ENCODE results near the gene CFP. TPM values are rescaled to one million over a fixed set of nuclear protein-coding genes. Genes with fewer than 3 reads are reported as not detected.

Gene CFP
- total RNA-seq, 1 experiment from 2014 or later, result 0.34 TPM

GRCh38 chrX:47613082-47613481 lies 16.6 kb downstream of the CFP start:
- Mint-ChIP-seq H3K4me3 (ENCODE audit: unreplicated experiment) (no peak overlapping the region), H3K9me3 (ENCODE audit: unreplicated experiment) (no peaks in the 10 kb centered on the region), H3K36me3 (ENCODE audit: insufficient read depth, unreplicated experiment) (no peaks in the 10 kb centered on the region), H3K27me3 (ENCODE audit: insufficient read depth, unreplicated experiment) (no peaks in the 10 kb centered on the region), H3K4me1 (ENCODE audit: low read depth, unreplicated experiment) (no peaks in the 10 kb centered on the region), H3K27ac (ENCODE audit: unreplicated experiment) (no peak overlapping the region)
- intact Hi-C loops (cut with micrococcal nuclease; ENCODE audit: unreplicated experiment), result no loop called here
- Histone ChIP-seq H3K4me1 (no peaks in the 10 kb centered on the region), H3K9me3 (no peaks in the 10 kb centered on the region), H3K36me3 (ENCODE audit: control insufficient read depth, insufficient read depth, low read length) (no peaks in the 10 kb centered on the region), H3K27me3 (replicated peaks; ENCODE audit: control insufficient read depth, insufficient read depth, low read length) (no peaks in the 10 kb centered on the region), H3K4me3 (ENCODE audit: low read depth, low read length) (no peak overlapping the region)
- no TSS peak for BruUV-seq (replicated peaks)
- POLR2A ChIA-PET, result no interaction called here
- CTCF ChIA-PET, result no interaction called here
- no peak for DNase-seq
- TF ChIP-seq, protein P1, sequence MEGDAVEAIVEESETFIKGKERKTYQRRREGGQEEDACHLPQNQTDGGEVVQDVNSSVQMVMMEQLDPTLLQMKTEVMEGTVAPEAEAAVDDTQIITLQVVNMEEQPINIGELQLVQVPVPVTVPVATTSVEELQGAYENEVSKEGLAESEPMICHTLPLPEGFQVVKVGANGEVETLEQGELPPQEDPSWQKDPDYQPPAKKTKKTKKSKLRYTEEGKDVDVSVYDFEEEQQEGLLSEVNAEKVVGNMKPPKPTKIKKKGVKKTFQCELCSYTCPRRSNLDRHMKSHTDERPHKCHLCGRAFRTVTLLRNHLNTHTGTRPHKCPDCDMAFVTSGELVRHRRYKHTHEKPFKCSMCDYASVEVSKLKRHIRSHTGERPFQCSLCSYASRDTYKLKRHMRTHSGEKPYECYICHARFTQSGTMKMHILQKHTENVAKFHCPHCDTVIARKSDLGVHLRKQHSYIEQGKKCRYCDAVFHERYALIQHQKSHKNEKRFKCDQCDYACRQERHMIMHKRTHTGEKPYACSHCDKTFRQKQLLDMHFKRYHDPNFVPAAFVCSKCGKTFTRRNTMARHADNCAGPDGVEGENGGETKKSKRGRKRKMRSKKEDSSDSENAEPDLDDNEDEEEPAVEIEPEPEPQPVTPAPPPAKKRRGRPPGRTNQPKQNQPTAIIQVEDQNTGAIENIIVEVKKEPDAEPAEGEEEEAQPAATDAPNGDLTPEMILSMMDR (IDR thresholded peaks at IDR 0.05; ENCODE audit: insufficient read depth in 1 of 2, low read depth in 1 of 2, low read length in 1 of 2, severe bottlenecking in 1 of 2, unreplicated experiment in 1 of 2), result no peak

GRCh38 chrX:47612418-47612817 lies 17.3 kb downstream of the CFP start:
- CTCF ChIA-PET, result no interaction called here
- no TSS peak for BruUV-seq (replicated peaks)
- Histone ChIP-seq H3K4me1 (no peaks in the 10 kb centered on the region), H3K36me3 (ENCODE audit: control insufficient read depth, insufficient read depth, low read length) (no peaks in the 10 kb centered on the region), H3K4me3 (ENCODE audit: low read depth, low read length) (no peak overlapping the region), H3K27me3 (replicated peaks; ENCODE audit: control insufficient read depth, insufficient read depth, low read length) (no peaks in the 10 kb centered on the region), H3K9me3 (no peaks in the 10 kb centered on the region)
- no peak overlapping the region for H3K4me3 Mint-ChIP-seq (ENCODE audit: unreplicated experiment)
- TF ChIP-seq, protein P1 (IDR thresholded peaks at IDR 0.05; ENCODE audit: insufficient read depth in 1 of 2, low read depth in 1 of 2, low read length in 1 of 2, severe bottlenecking in 1 of 2, unreplicated experiment in 1 of 2), result no peak
- H3K27ac Mint-ChIP-seq (ENCODE audit: unreplicated experiment), result no peak overlapping the region
- no peaks in the 10 kb centered on the region for H3K36me3 Mint-ChIP-seq (ENCODE audit: insufficient read depth, unreplicated experiment)
- POLR2A ChIA-PET, result no interaction called here
- DNase-seq, result no peak
- no peaks in the 10 kb centered on the region for H3K9me3 Mint-ChIP-seq (ENCODE audit: unreplicated experiment)
- H3K4me1 Mint-ChIP-seq (ENCODE audit: low read depth, unreplicated experiment), result no peaks in the 10 kb centered on the region
- no peaks in the 10 kb centered on the region for H3K27me3 Mint-ChIP-seq (ENCODE audit: insufficient read depth, unreplicated experiment)
- intact Hi-C loops (cut with micrococcal nuclease; ENCODE audit: unreplicated experiment), result no loop called here

DNA sequence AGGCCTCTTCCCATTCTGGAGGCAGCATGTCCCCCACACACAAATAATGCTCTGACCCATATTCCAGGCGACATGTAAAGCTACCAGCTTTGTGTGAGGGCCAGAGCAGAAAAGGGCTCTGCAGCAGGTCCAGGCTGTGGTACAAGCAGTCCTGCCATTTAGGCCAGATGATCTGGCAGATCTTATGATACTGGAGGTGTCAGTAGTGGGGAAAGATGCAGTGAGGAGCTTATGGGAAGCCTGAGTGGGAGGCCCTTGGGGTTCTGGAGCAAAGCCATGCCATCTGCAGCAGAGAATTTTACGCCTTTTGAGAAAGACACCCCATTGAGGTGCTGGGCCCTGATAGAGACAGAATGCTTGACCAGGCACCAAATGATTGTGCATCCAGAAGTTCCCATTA lies 17.8 kb downstream of the CFP start:
- H3K4me1 Mint-ChIP-seq (ENCODE audit: low read depth, unreplicated experiment), result no peaks in the 10 kb centered on the region
- no peak for DNase-seq
- BruUV-seq (replicated peaks), result no TSS peak
- Histone ChIP-seq H3K27me3 (replicated peaks; ENCODE audit: control insufficient read depth, insufficient read depth, low read length) (no peaks in the 10 kb centered on the region), H3K4me3 (ENCODE audit: low read depth, low read length) (no peak overlapping the region), H3K4me1 (no peaks in the 10 kb centered on the region), H3K36me3 (ENCODE audit: control insufficient read depth, insufficient read depth, low read length) (no peaks in the 10 kb centered on the region), H3K9me3 (no peaks in the 10 kb centered on the region)
- no peak overlapping the region for H3K4me3 Mint-ChIP-seq (ENCODE audit: unreplicated experiment)
- CTCF ChIA-PET, result no interaction called here
- no peak overlapping the region for H3K27ac Mint-ChIP-seq (ENCODE audit: unreplicated experiment)
- no peaks in the 10 kb centered on the region for H3K27me3 Mint-ChIP-seq (ENCODE audit: insufficient read depth, unreplicated experiment)
- no peaks in the 10 kb centered on the region for H3K36me3 Mint-ChIP-seq (ENCODE audit: insufficient read depth, unreplicated experiment)
- H3K9me3 Mint-ChIP-seq (ENCODE audit: unreplicated experiment), result no peaks in the 10 kb centered on the region
- intact Hi-C loops (cut with micrococcal nuclease; ENCODE audit: unreplicated experiment), result no loop called here
- POLR2A ChIA-PET, result no interaction called here
- TF ChIP-seq, protein P1 (IDR thresholded peaks at IDR 0.05; ENCODE audit: insufficient read depth in 1 of 2, low read depth in 1 of 2, low read length in 1 of 2, severe bottlenecking in 1 of 2, unreplicated experiment in 1 of 2), result no peak
